H1 (cell line): ENCODE results near the gene DYNLT2. TPM values are rescaled to one million over a fixed set of nuclear protein-coding genes. Genes with fewer than 3 reads are reported as not detected.

ENCODE experiments used
- CBX5 ChIP-seq: fragments of 300-800, 300-1000 bp; sonication (generic); IDR thresholded peaks from 2 replicates; pipeline ENCODE4 v1.7.1; 2016; ENCODE audit warnings: antibody characterized with exemption, low read length, low read depth
- CREB1 ChIP-seq: IDR thresholded peaks from 2 replicates; pipeline ENCODE4 v1.6.1; 2012; ENCODE audit warnings: inconsistent platforms
- RBBP5 ChIP-seq: IDR thresholded peaks from 2 replicates; pipeline ENCODE4 v1.7.1; 2012; ENCODE audit warnings: low read depth, mild to moderate bottlenecking, inconsistent platforms, low read length, moderate library complexity, borderline replicate concordance
- polyA plus RNA-seq, 7 experiments: library from polyadenylated mRNA; depleted of rRNA in 3 of 7; stranded (reverse) in 5 of 7; unstranded in 2 of 7; fragments of >200 nt in 5 of 7; fragments of 200-250 nt in 2 of 7; gene quantifications; 1 replicate in 5 of 7; 2 replicates in 1 of 7; 4 replicates in 1 of 7; pipeline versions ENCODE4 v1.2.1 to v1.2.3, GENCODE V29; 2011 to 2013; ENCODE audit warnings: missing spikeins in 2 of 7, mixed read lengths in 2 of 7
- total RNA-seq: library from RNA; stranded (reverse); fragmentation: NEBNext Ultra II Directional; extraction: Animal tissue kit (Norgen Biotek cat#: 25700); gene quantifications from 2 replicates; pipeline ENCODE4 v1.2.1, GENCODE V29; 2021

The DYNLT2 gene
- total and polyA plus RNA-seq, 2 of the 8 experiments (the other 6 are each of a cell fraction or from before 2014, with no cell fraction given), result 0.48 to 1.8 TPM

GRCh38 chr6:169793408-169793807 is 42.0 kb upstream of the DYNLT2 start (continued):
- TF ChIP-seq CREB1 (no peak), CBX5 (no peak), RBBP5 (no peak)
- TF ChIP-seq, all 59 proteins: peak for 0
